GM18870 (cell line): ENCODE data around the gene KRTAP29-1.
"Not testable (repeated sequence)": the region's sequence is repeated elsewhere in the genome, so short reads cannot be mapped to it uniquely, and the experiment has no call there.

Source experiments
- ATAC-seq: cut with Tn5 transposase; IDR thresholded peaks from one replicate; pipeline ENCODE4 v1.9.1; 2021; ENCODE audit warnings: moderate library complexity; ENCODE audit not compliant: unreplicated experiment

Gene KRTAP29-1

GRCh38 chr17:41302981-41303380 is 330 bp upstream of the KRTAP29-1 start:
- no peak for ATAC-seq

GRCh38 chr17:41301204-41301790 is 1.4 kb downstream of the KRTAP29-1 start:
- ATAC-seq, result no peak

GRCh38 chr17:41298458-41299135 is 4.1 kb downstream of the KRTAP29-1 start:
- ATAC-seq, result no peak

GRCh38 chr17:41296846-41297245 is 5.8 kb downstream of the KRTAP29-1 start:
- ATAC-seq, result no peak

- no peak for ATAC-seq
Measured at GRCh38 chr17:41294016-41294415, 8.6 kb downstream of the KRTAP29-1 start.

- no peak for ATAC-seq
Measured at GRCh38 chr17:41287050-41287449, 15.6 kb downstream of the KRTAP29-1 start.

GRCh38 chr17:41284546-41284945 is 18.1 kb downstream of the KRTAP29-1 start:
- ATAC-seq, result no peak

GRCh38 chr17:41284043-41284442 is 18.6 kb downstream of the KRTAP29-1 start:
- ATAC-seq, result no peak

- ATAC-seq, result no peak
Measured at GRCh38 chr17:41278176-41278955, 24.3 kb downstream of the KRTAP29-1 start.

GRCh38 chr17:41275648-41276190 is 26.9 kb downstream of the KRTAP29-1 start, which contains the start of gene KRTAP9-7:
KRTAP9-7 (plus strand) TSS chr17:41275698; CDS start chr17:41275698, 0 bp downstream.
- not testable (repeated sequence) for ATAC-seq

- no peak for ATAC-seq
Measured at GRCh38 chr17:41271858-41272257, 30.8 kb downstream of the KRTAP29-1 start.

GRCh38 chr17:41271323-41271722 is 31.3 kb downstream of the KRTAP29-1 start:
- not testable (repeated sequence) for ATAC-seq

GRCh38 chr17:41267711-41268110 is 34.9 kb downstream of the KRTAP29-1 start:
- ATAC-seq, result no peak

- no peak for ATAC-seq
Measured at GRCh38 chr17:41265078-41265477, 37.6 kb downstream of the KRTAP29-1 start, which contains the start of gene KRTAP9-6. KRTAP9-6 (plus strand) TSS chr17:41265378; CDS start chr17:41265378, 0 bp downstream.

- ATAC-seq, result no peak
Measured at GRCh38 chr17:41264599-41264998, 38.1 kb downstream of the KRTAP29-1 start.

- no peak for ATAC-seq
Measured at GRCh38 chr17:41263212-41263611, 39.4 kb downstream of the KRTAP29-1 start.

GRCh38 chr17:41258406-41258805 is 44.2 kb downstream of the KRTAP29-1 start:
- no peak for ATAC-seq

- no peak for ATAC-seq
Measured at GRCh38 chr17:41256291-41256685, 46.4 kb downstream of the KRTAP29-1 start.

- not testable (repeated sequence) for ATAC-seq
Measured at GRCh38 chr17:41255381-41256290, 47.0 kb downstream of the KRTAP29-1 start, which contains the start of gene KRTAP9-9. KRTAP9-9 (plus strand) TSS chr17:41255384.

- ATAC-seq, result no peak
Measured at GRCh38 chr17:41254861-41255260, 47.8 kb downstream of the KRTAP29-1 start.
